MM.1S (cell line): ENCODE measurements around the gene ADCY9.

Experiments
- DNase-seq: peaks from one replicate; pipeline ENCODE4 v3.0.0-alpha.2; 2015
- H2AFZ ChIP-seq: fragments of 300-600 bp; sonication (generic); 2 replicates; pipeline ENCODE4 v1.6.0; 2016; ENCODE audit warnings: antibody characterized with exemption, low read length
- H3F3A ChIP-seq: fragments of 300-600 bp; sonication (generic); 2 replicates; pipeline ENCODE4 v1.6.1; 2016; ENCODE audit warnings: mild to moderate bottlenecking, antibody characterized with exemption, low read length, moderate library complexity, mixed read lengths; ENCODE audit not compliant: insufficient read depth
- H3K27ac ChIP-seq: fragments of 300-600 bp; sonication (generic); 2 replicates; pipeline ENCODE4 v1.5.1; 2016; ENCODE audit warnings: mild to moderate bottlenecking, low read length
- H3K27me3 ChIP-seq: fragments of 300-600 bp; sonication (generic); replicated peaks from 2 replicates; pipeline ENCODE4 v1.6.0; 2016; ENCODE audit warnings: low read length; ENCODE audit not compliant: insufficient read depth
- H3K36me3 ChIP-seq: fragments of 300-600 bp; sonication (generic); replicated peaks from 2 replicates; pipeline ENCODE4 v1.6.1; 2016; ENCODE audit warnings: mild to moderate bottlenecking, low read length, mixed read lengths; ENCODE audit not compliant: insufficient read depth
- H3K4me1 ChIP-seq: fragments of 300-600 bp; sonication (generic); 2 replicates; pipeline ENCODE4 v1.6.1; 2016; ENCODE audit warnings: low read length, mixed read lengths
- H3K4me2 ChIP-seq: fragments of 300-600 bp; sonication (generic); 2 replicates; pipeline ENCODE4 v1.6.0; 2016; ENCODE audit warnings: low read depth, low read length
- H3K4me3 ChIP-seq: fragments of 300-600 bp; sonication (generic); 2 replicates; pipeline ENCODE4 v1.5.1; 2016; ENCODE audit warnings: low read length, mixed read lengths
- H3K79me2 ChIP-seq: fragments of 300-600 bp; sonication (generic); 2 replicates; pipeline ENCODE4 v1.6.1; 2016; ENCODE audit warnings: mixed run types, low read length, mixed read lengths
- H3K9ac ChIP-seq: fragments of 300-600 bp; sonication (generic); 2 replicates; pipeline ENCODE4 v1.6.1; 2016; ENCODE audit warnings: low read length, mixed read lengths
- H3K9me2 ChIP-seq: fragments of 300-600 bp; sonication (generic); replicated peaks from 2 replicates; pipeline ENCODE4 v1.6.1; 2016; ENCODE audit warnings: mild to moderate bottlenecking, low read length, mixed read lengths; ENCODE audit not compliant: insufficient read depth
- H3K9me3 ChIP-seq: fragments of 300-600 bp; sonication (generic); replicated peaks from 2 replicates; pipeline ENCODE4 v1.6.1; 2016; ENCODE audit warnings: mild to moderate bottlenecking, low read length, mixed read lengths; ENCODE audit not compliant: insufficient read depth
- H4K20me1 ChIP-seq: fragments of 300-600 bp; sonication (generic); 2 replicates; pipeline ENCODE4 v1.6.1; 2016; ENCODE audit warnings: mild to moderate bottlenecking, low read length, moderate library complexity, mixed read lengths; ENCODE audit not compliant: insufficient read depth
- CTCF ChIP-seq: fragments of 300-600 bp; sonication (generic); IDR thresholded peaks from 2 replicates; pipeline ENCODE4 v1.5.1; 2016; ENCODE audit warnings: antibody characterized with exemption, low read length, mixed read lengths
- EZH2 ChIP-seq: fragments of 300-600 bp; sonication (generic); optimal IDR thresholded peaks from 2 replicates; pipeline ENCODE3; 2017; ENCODE audit warnings: low read depth, mild to moderate bottlenecking, antibody characterized with exemption, low read length, mixed read lengths
- EZH2phosphoT487 ChIP-seq: fragments of 300-600 bp; sonication (generic); IDR thresholded peaks from 2 replicates; pipeline ENCODE4 v1.6.1; 2018; ENCODE audit warnings: antibody characterized with exemption, low read length

Gene ADCY9

GRCh38 chr16:4092547-4093265 is 23.5 kb downstream of the ADCY9 start:
- H2AFZ ChIP-seq = no peak overlapping the region
- no peak overlapping the region for H3K27ac ChIP-seq
- no peaks in the 10 kb centered on the region for H3K36me3 ChIP-seq
- H3K9me2 ChIP-seq = no peaks in the 10 kb centered on the region
- no peaks in the 10 kb centered on the region for H3K79me2 ChIP-seq
- no peaks in the 10 kb centered on the region for H3K4me1 ChIP-seq
- DNase-seq = no peak
- no peaks in the 10 kb centered on the region for H3F3A ChIP-seq
- H3K27me3 ChIP-seq = peaks cover 19% of the 10 kb centered on the region; the same call in 1 of the 2 replicates
- no peak overlapping the region for H3K4me2 ChIP-seq
- H4K20me1 ChIP-seq = no peaks in the 10 kb centered on the region
- no peak overlapping the region for H3K9ac ChIP-seq
- no peak overlapping the region for H3K4me3 ChIP-seq
- TF ChIP-seq EZH2 (no peak), EZH2phosphoT487 (no peak), CTCF (no peak)
- H3K9me3 ChIP-seq = no peaks in the 10 kb centered on the region

GRCh38 chr16:4091240-4092012 is 24.8 kb downstream of the ADCY9 start:
- Histone ChIP-seq H3K4me1 (no peaks in the 10 kb centered on the region), H4K20me1 (no peaks in the 10 kb centered on the region), H3K27me3 (peaks cover 20% of the 10 kb centered on the region; the same call in 1 of the 2 replicates), H3K79me2 (no peaks in the 10 kb centered on the region), H3K4me2 (no peak overlapping the region), H3K9ac (no peak overlapping the region), H3F3A (no peaks in the 10 kb centered on the region), H3K4me3 (no peak overlapping the region), H3K9me2 (no peaks in the 10 kb centered on the region), H3K36me3 (no peaks in the 10 kb centered on the region), H2AFZ (no peak overlapping the region), H3K27ac (no peak overlapping the region), H3K9me3 (no peaks in the 10 kb centered on the region)
- no peak for DNase-seq
- no peak for TF ChIP-seq EZH2phosphoT487
- TF ChIP-seq CTCF = no peak
- TF ChIP-seq EZH2 = no peak

- Histone ChIP-seq H3K9me2 (no peaks in the 10 kb centered on the region), H3K9me3 (no peaks in the 10 kb centered on the region), H4K20me1 (no peaks in the 10 kb centered on the region), H3K4me3 (no peak overlapping the region), H3K4me1 (no peaks in the 10 kb centered on the region), H3K79me2 (no peaks in the 10 kb centered on the region), H3K9ac (no peak overlapping the region), H2AFZ (no peak overlapping the region), H3K27me3 (peaks cover 20% of the 10 kb centered on the region; the same call in 1 of the 2 replicates), H3K4me2 (no peak overlapping the region), H3F3A (no peaks in the 10 kb centered on the region), H3K27ac (no peak overlapping the region), H3K36me3 (no peaks in the 10 kb centered on the region)
- TF ChIP-seq EZH2 = no peak
- no peak for TF ChIP-seq EZH2phosphoT487
- TF ChIP-seq CTCF = no peak
- no peak for DNase-seq
Observed at GRCh38 chr16:4090351-4090851, 25.8 kb downstream of the ADCY9 start.
